Measurements from ENCODE around the gene PDZD7.
A peak's percentile ranks its signal among the peaks of the same experiment; 100 is the strongest.

Gene PDZD7

GRCh38 chr10:101005361-101005760, 25.6 kb downstream of the PDZD7 start:
- peaks cover 9% of the 10 kb centered on the region for H3K4me1 ChIP-seq (ENCODE audit: insufficient read depth, insufficient read length)
- H3K27me3 ChIP-seq (ENCODE audit: insufficient read depth, insufficient read length) = no peaks in the 10 kb centered on the region
- H3K36me3 ChIP-seq (ENCODE audit: insufficient read depth, insufficient read length, low read length) = peaks cover 61% of the 10 kb centered on the region
- no peak overlapping the region for H3K4me3 ChIP-seq (ENCODE audit: insufficient read length, low read depth)
- no peak overlapping the region for H3K9ac ChIP-seq (ENCODE audit: insufficient read length, low read depth)
- no peak for TF ChIP-seq YY1 (IDR thresholded peaks at IDR 0.05; ENCODE audit: insufficient read depth, insufficient read length)
- TF ChIP-seq ZNF274 (IDR thresholded peaks at IDR 0.05; ENCODE audit: low read depth, low read length) = no peak
- DNase-seq (ENCODE audit: low read depth, low spot score) = no peak
- H3K9me3 ChIP-seq (ENCODE audit: insufficient read depth, low read length) = no peaks in the 10 kb centered on the region

- H3K9me3 ChIP-seq (ENCODE audit: insufficient read depth, low read length) = no peaks in the 10 kb centered on the region
- peaks cover 8% of the 10 kb centered on the region for H3K4me1 ChIP-seq (ENCODE audit: insufficient read depth, insufficient read length)
- H3K9ac ChIP-seq (ENCODE audit: insufficient read length, low read depth) = no peak overlapping the region
- H3K27me3 ChIP-seq (ENCODE audit: insufficient read depth, insufficient read length) = no peaks in the 10 kb centered on the region
- H3K36me3 ChIP-seq (ENCODE audit: insufficient read depth, insufficient read length, low read length) = peaks cover 61% of the 10 kb centered on the region
- TF ChIP-seq YY1 (IDR thresholded peaks at IDR 0.05; ENCODE audit: insufficient read depth, insufficient read length) = no peak
- no peak for TF ChIP-seq SUZ12 (IDR thresholded peaks at IDR 0.05; ENCODE audit: extremely low read depth, insufficient read depth, insufficient read length)
- TF ChIP-seq ZNF274 (IDR thresholded peaks at IDR 0.05; ENCODE audit: low read depth, low read length) = no peak
- no peak for DNase-seq (ENCODE audit: low read depth, low spot score)
- H3K4me3 ChIP-seq (ENCODE audit: insufficient read length, low read depth) = no peak overlapping the region
Measured at GRCh38 chr10:101003639-101004206, 27.2 kb downstream of the PDZD7 start.

- Histone ChIP-seq H3K36me3 (ENCODE audit: insufficient read depth, insufficient read length, low read length) (peaks cover 61% of the 10 kb centered on the region), H3K4me3 (ENCODE audit: insufficient read length, low read depth) (no peak overlapping the region), H3K9me3 (ENCODE audit: insufficient read depth, low read length) (no peaks in the 10 kb centered on the region), H3K27me3 (ENCODE audit: insufficient read depth, insufficient read length) (no peaks in the 10 kb centered on the region), H3K4me1 (ENCODE audit: insufficient read depth, insufficient read length) (peaks cover 5% of the 10 kb centered on the region), H3K9ac (ENCODE audit: insufficient read length, low read depth) (no peak overlapping the region)
- TF ChIP-seq YY1 (IDR thresholded peaks at IDR 0.05; ENCODE audit: insufficient read depth, insufficient read length) (no peak), SUZ12 (IDR thresholded peaks at IDR 0.05; ENCODE audit: extremely low read depth, insufficient read depth, insufficient read length) (no peak), ZNF274 (IDR thresholded peaks at IDR 0.05; ENCODE audit: low read depth, low read length) (no peak)
- no peak for DNase-seq (ENCODE audit: low read depth, low spot score)
Measured at GRCh38 chr10:101002456-101002855, 28.5 kb downstream of the PDZD7 start.

- Histone ChIP-seq H3K36me3 (ENCODE audit: insufficient read depth, insufficient read length, low read length) (peaks cover 53% of the 10 kb centered on the region), H3K4me1 (ENCODE audit: insufficient read depth, insufficient read length) (peaks cover 6% of the 10 kb centered on the region), H3K4me3 (ENCODE audit: insufficient read length, low read depth) (peak overlapping the region; percentile 6), H3K9me3 (ENCODE audit: insufficient read depth, low read length) (no peaks in the 10 kb centered on the region), H3K9ac (ENCODE audit: insufficient read length, low read depth) (peak overlapping the region; percentile 17), H3K27me3 (ENCODE audit: insufficient read depth, insufficient read length) (no peaks in the 10 kb centered on the region)
- TF ChIP-seq SUZ12 (IDR thresholded peaks at IDR 0.05; ENCODE audit: extremely low read depth, insufficient read depth, insufficient read length) (no peak), ZNF274 (IDR thresholded peaks at IDR 0.05; ENCODE audit: low read depth, low read length) (no peak), YY1 (IDR thresholded peaks at IDR 0.05; ENCODE audit: insufficient read depth, insufficient read length) (no peak)
- no peak for DNase-seq (ENCODE audit: low read depth, low spot score)
Measured at GRCh38 chr10:101001659-101002035, 29.3 kb downstream of the PDZD7 start.

- peaks cover 10% of the 10 kb centered on the region for H3K4me1 ChIP-seq (ENCODE audit: insufficient read depth, insufficient read length)
- H3K27me3 ChIP-seq (ENCODE audit: insufficient read depth, insufficient read length) = no peaks in the 10 kb centered on the region
- peaks cover 47% of the 10 kb centered on the region for H3K36me3 ChIP-seq (ENCODE audit: insufficient read depth, insufficient read length, low read length)
- TF ChIP-seq SUZ12 (IDR thresholded peaks at IDR 0.05; ENCODE audit: extremely low read depth, insufficient read depth, insufficient read length) (no peak), YY1 (IDR thresholded peaks at IDR 0.05; ENCODE audit: insufficient read depth, insufficient read length) (no peak), ZNF274 (IDR thresholded peaks at IDR 0.05; ENCODE audit: low read depth, low read length) (no peak)
- peak overlapping the region; percentile 93 for H3K9ac ChIP-seq (ENCODE audit: insufficient read length, low read depth)
- DNase-seq (ENCODE audit: low read depth, low spot score) = no peak
- H3K4me3 ChIP-seq (ENCODE audit: insufficient read length, low read depth) = peak overlapping the region; percentile 66
- H3K9me3 ChIP-seq (ENCODE audit: insufficient read depth, low read length) = no peaks in the 10 kb centered on the region
Measured at GRCh38 chr10:101000915-101001658, 29.8 kb downstream of the PDZD7 start.

GRCh38 chr10:101000127-101000914, 30.6 kb downstream of the PDZD7 start:
- no peak for TF ChIP-seq YY1 (IDR thresholded peaks at IDR 0.05; ENCODE audit: insufficient read depth, insufficient read length)
- TF ChIP-seq SUZ12 (IDR thresholded peaks at IDR 0.05; ENCODE audit: extremely low read depth, insufficient read depth, insufficient read length) = no peak
- no peak for TF ChIP-seq ZNF274 (IDR thresholded peaks at IDR 0.05; ENCODE audit: low read depth, low read length)
- H3K9me3 ChIP-seq (ENCODE audit: insufficient read depth, low read length) = no peaks in the 10 kb centered on the region
- peaks cover 40% of the 10 kb centered on the region for H3K36me3 ChIP-seq (ENCODE audit: insufficient read depth, insufficient read length, low read length)
- no peak for DNase-seq (ENCODE audit: low read depth, low spot score)
- no peaks in the 10 kb centered on the region for H3K27me3 ChIP-seq (ENCODE audit: insufficient read depth, insufficient read length)
- H3K4me3 ChIP-seq (ENCODE audit: insufficient read length, low read depth) = peak overlapping the region; percentile 66
- H3K9ac ChIP-seq (ENCODE audit: insufficient read length, low read depth) = peak overlapping the region; percentile 93
- H3K4me1 ChIP-seq (ENCODE audit: insufficient read depth, insufficient read length) = peaks cover 12% of the 10 kb centered on the region

GRCh38 chr10:100999742-101000126, 31.2 kb downstream of the PDZD7 start, which contains the start of gene LZTS2:
LZTS2 (plus strand) TSS chr10:100999808; CDS start chr10:101002539, 2,731 bp downstream.
- no peak for DNase-seq (ENCODE audit: low read depth, low spot score)

More at GRCh38 chr10:100999742-101000126, 31.2 kb downstream of the PDZD7 start, which contains the start of gene LZTS2:
- H3K27me3 ChIP-seq (ENCODE audit: insufficient read depth, insufficient read length) = no peaks in the 10 kb centered on the region
- peaks cover 37% of the 10 kb centered on the region for H3K36me3 ChIP-seq (ENCODE audit: insufficient read depth, insufficient read length, low read length)
- no peak for TF ChIP-seq SUZ12 (IDR thresholded peaks at IDR 0.05; ENCODE audit: extremely low read depth, insufficient read depth, insufficient read length)
- TF ChIP-seq ZNF274 (IDR thresholded peaks at IDR 0.05; ENCODE audit: low read depth, low read length) = no peak
- no peak for TF ChIP-seq YY1 (IDR thresholded peaks at IDR 0.05; ENCODE audit: insufficient read depth, insufficient read length)
- H3K9me3 ChIP-seq (ENCODE audit: insufficient read depth, low read length) = no peaks in the 10 kb centered on the region
- H3K4me1 ChIP-seq (ENCODE audit: insufficient read depth, insufficient read length) = peaks cover 12% of the 10 kb centered on the region
- peak within 1 kb of the TSS; percentile 66 for H3K4me3 ChIP-seq (ENCODE audit: insufficient read length, low read depth)
- peak within 1 kb of the TSS; percentile 93 for H3K9ac ChIP-seq (ENCODE audit: insufficient read length, low read depth)
